CD4-positive, alpha-beta memory T cell (primary cell): Measurements from ENCODE around the gene PPP6C. TPM values are rescaled to one million over a fixed set of nuclear protein-coding genes. Genes with fewer than 3 reads are reported as not detected.
A peak's percentile ranks its signal among the peaks of the same experiment; 100 is the strongest.
"Not testable (repeated sequence)": the region's sequence is repeated elsewhere in the genome, so short reads cannot be mapped to it uniquely, and the experiment has no call there.

Source experiments
- CTCF ChIA-PET: fragments of 350-600 bp; sonication (Branson Sonifier 250); formaldehyde crosslinking; loops from one replicate; lab custom pipeline; 2021; ENCODE audit warnings: inconsistent platforms; ENCODE audit not compliant: partially characterized antibody; lab: Charles Lee
- POLR2A ChIA-PET: fragments of 350-600 bp; sonication (Branson Sonifier 250); formaldehyde crosslinking; loops from one replicate; lab custom pipeline; 2021; ENCODE audit not compliant: partially characterized antibody; lab: Charles Lee
- DNase-seq, 5 donors: peaks; one replicate each; pipeline versions ENCODE4 v3.0.0 to v3.0.0-alpha.2; 2020 to 2022; ENCODE audit warnings: mixed read lengths in 1 of 5
- H3K27ac ChIP-seq: one replicate; pipeline ENCODE4 v1.7.0; 2013; ENCODE audit warnings: low read depth, low read length
- H3K27me3 ChIP-seq: 2 replicates; pipeline ENCODE4 v1.7.0; 2013; ENCODE audit warnings: mild to moderate bottlenecking, low read length, moderate library complexity; ENCODE audit not compliant: insufficient read depth
- H3K36me3 ChIP-seq: 2 replicates; pipeline ENCODE4 v1.7.0; 2013; ENCODE audit warnings: mild to moderate bottlenecking, low read length, moderate library complexity; ENCODE audit not compliant: insufficient read depth
- H3K4me1 ChIP-seq: 2 replicates; pipeline ENCODE4 v1.7.0; 2013; ENCODE audit warnings: mild to moderate bottlenecking, low read length, moderate library complexity; ENCODE audit not compliant: insufficient read depth
- H3K4me3 ChIP-seq, 2 donors: one replicate each; pipeline ENCODE4 v1.7.0; 2013; ENCODE audit warnings: low read length in 2 of 2, mild to moderate bottlenecking in 1 of 2
- H3K9me3 ChIP-seq, 2 donors: one replicate each; pipeline ENCODE4 v1.7.0; 2013; ENCODE audit warnings: low read length in 2 of 2, control low read depth in 1 of 2; ENCODE audit not compliant: control insufficient read depth in 1 of 2
- H3K27ac Mint-ChIP-seq, 7 donors: one replicate each; pipeline ENCODE4 v1.8.0; 2020 to 2021; ENCODE audit warnings: mixed read lengths in 7 of 7, mild to moderate bottlenecking in 6 of 7, inconsistent platforms in 3 of 7, moderate library complexity in 3 of 7
- H3K27me3 Mint-ChIP-seq, 2 donors: one replicate each; pipeline ENCODE4 v1.8.0; 2020 to 2021; ENCODE audit warnings: mixed read lengths in 2 of 2
- H3K36me3 Mint-ChIP-seq, 2 donors: one replicate each; pipeline ENCODE4 v1.8.0; 2020 to 2021; ENCODE audit warnings: mixed read lengths in 2 of 2, inconsistent platforms in 1 of 2, mild to moderate bottlenecking in 1 of 2
- H3K4me1 Mint-ChIP-seq, 4 donors: one replicate each; pipeline ENCODE4 v1.8.0; 2020 to 2021; ENCODE audit warnings: mixed read lengths in 4 of 4, mild to moderate bottlenecking in 1 of 4
- H3K4me3 Mint-ChIP-seq, 8 donors: one replicate each; pipeline ENCODE4 v1.8.0; 2020 to 2021; ENCODE audit warnings: mixed read lengths in 8 of 8, mild to moderate bottlenecking in 7 of 8, moderate library complexity in 6 of 8, inconsistent platforms in 3 of 8
- H3K9me3 Mint-ChIP-seq, 8 donors: one replicate each; pipeline ENCODE4 v1.8.0; 2020 to 2021; ENCODE audit warnings: mixed read lengths in 8 of 8, mild to moderate bottlenecking in 5 of 8, inconsistent platforms in 3 of 8, moderate library complexity in 1 of 8
- intact Hi-C: fragments of 100-400 bp; cut with micrococcal nuclease; formaldehyde crosslinking; loops from one replicate; pipeline ENCODE4 v1.15.1; 2023
- polyA plus RNA-seq, 2 donors: library from polyadenylated mRNA; unstranded; fragments of 300-500 nt; fragmentation: Illumina TruSeq; gene quantifications; one replicate each; pipeline ENCODE4 v1.2.3, GENCODE V29; 2021
- total RNA-seq, 2 experiments: library from RNA; stranded (reverse); gene quantifications; one replicate each; pipeline ENCODE4 v1.2.3, GENCODE V29; 2021

The PPP6C gene
- total RNA-seq (10 to 100 TPM; 49.2 TPM), polyA plus RNA-seq (10 to 100 TPM; 62.3 to 66.1 TPM)

- Mint-ChIP-seq H3K9me3 (no peaks in the 10 kb centered on the region), H3K27me3 (no peaks in the 10 kb centered on the region), H3K27ac (peak within 1 kb of the TSS; percentile 89 to 97 (median 94)), H3K36me3 (peaks cover 0 to 25% of the 10 kb centered on the region in 2 donors), H3K4me1 (peaks cover 20 to 75% (median 48%) of the 10 kb centered on the region in 4 donors), H3K4me3 (peak within 1 kb of the TSS; percentile 89 to 98 (median 94))
- peak within 1 kb of the TSS; percentile 84 to 100 for H3K4me3 ChIP-seq
- H3K9me3 ChIP-seq: no peaks in the 10 kb centered on the region
- no peaks in the 10 kb centered on the region for H3K36me3 ChIP-seq
- peaks cover 81% of the 10 kb centered on the region for H3K4me1 ChIP-seq
- peak; percentile 95 to 98 (median 96) for DNase-seq
- ChIA-PET POLR2A (interaction anchor here (0.8 to 4.3 kb wide), 9 partner anchors 10 to 419 kb away, joined by 3 to 61 read pairs (median 4); partner anchors contain the start of genes ARPC5L, HSPA5, NR6A1 and RABEPK), CTCF (interaction anchor here (1.4 to 2.8 kb wide), 3 partner anchors 10 to 52 kb away, joined by 3 to 20 read pairs (median 10); partner anchors contain the start of genes HSPA5 and RABEPK)
- H3K27me3 ChIP-seq: no peaks in the 10 kb centered on the region
- intact Hi-C loops: loop anchor here (1.0 to 2.0 kb wide), 6 partner anchors 46 to 419 kb away; partner anchors contain the start of genes GAPVD1, GOLGA1, HSPA5 and NR6A1
- peak within 1 kb of the TSS; percentile 97 for H3K27ac ChIP-seq
These were observed at the start of gene PPP6C for GRCh38 chr9:125189361-125190289. Gene PPP6C (minus strand): TSS chr9:125189803. CDS start chr9:125189718, 85 bp downstream.

- Histone ChIP-seq H3K27me3 (no peaks in the 10 kb centered on the region), H3K27ac (peak overlapping the region; percentile 97), H3K4me1 (peaks cover 65% of the 10 kb centered on the region), H3K9me3 (no peaks in the 10 kb centered on the region), H3K36me3 (peaks cover 48% of the 10 kb centered on the region), H3K4me3 (no peak overlapping the region)
- ChIA-PET POLR2A (interaction anchor here (1.2 to 1.4 kb wide), 2 partner anchors 43 to 76 kb away, joined by 3 to 6 read pairs; no protein-coding TSS in a partner anchor), CTCF (interaction anchor here (1.5 kb wide), 1 partner anchor 16 kb away, joined by 7 read pairs; no protein-coding TSS in a partner anchor)
- H3K4me3 Mint-ChIP-seq: peak overlapping the region; percentile 46 to 99 (median 94)
- peaks cover 0 to 3% of the 10 kb centered on the region in 2 donors for H3K27me3 Mint-ChIP-seq
- H3K9me3 Mint-ChIP-seq: peaks cover 0 to 4% (median 0%) of the 10 kb centered on the region in 8 donors
- intact Hi-C loops: no loop called here
- H3K36me3 Mint-ChIP-seq: peaks cover 48 to 77% of the 10 kb centered on the region in 2 donors
- DNase-seq: no peak
- H3K27ac Mint-ChIP-seq: peak overlapping the region; percentile 18 to 100 (median 92)
- H3K4me1 Mint-ChIP-seq: peaks cover 38 to 75% (median 51%) of the 10 kb centered on the region in 4 donors
These were observed 49.4 kb upstream of the PPP6C start for GRCh38 chr9:125238915-125239446.

GRCh38 chr9:125238127-125238914 is 48.7 kb upstream of the PPP6C start:
- DNase-seq: no peak
- H3K27me3 ChIP-seq: no peaks in the 10 kb centered on the region
- CTCF ChIA-PET: interaction anchor here (1.5 kb wide), 1 partner anchor 17 kb away, joined by 7 read pairs; no protein-coding TSS in a partner anchor
- Mint-ChIP-seq H3K4me3 (peak overlapping the region; percentile 46 to 99 (median 94)), H3K27me3 (peaks cover 0 to 3% of the 10 kb centered on the region in 2 donors), H3K27ac (peak overlapping the region; percentile 18 to 100 (median 88)), H3K9me3 (peaks cover 0 to 4% (median 0%) of the 10 kb centered on the region in 8 donors), H3K36me3 (peaks cover 48 to 83% of the 10 kb centered on the region in 2 donors), H3K4me1 (peaks cover 38 to 80% (median 51%) of the 10 kb centered on the region in 4 donors)
- peaks cover 65% of the 10 kb centered on the region for H3K4me1 ChIP-seq
- no peaks in the 10 kb centered on the region for H3K9me3 ChIP-seq
- POLR2A ChIA-PET: interaction anchor here (0.9 to 1.5 kb wide), 5 partner anchors 23 to 77 kb away, joined by 3 to 7 read pairs (median 4); partner anchors contain the start of genes GAPVD1 and RABEPK
- H3K27ac ChIP-seq: peak overlapping the region; percentile 17
- intact Hi-C loops: no loop called here
- no peak overlapping the region for H3K4me3 ChIP-seq
- H3K36me3 ChIP-seq: peaks cover 53% of the 10 kb centered on the region

- H3K27me3 ChIP-seq, H3K4me3 ChIP-seq, H3K27ac ChIP-seq, H3K9me3 ChIP-seq, H3K9me3 Mint-ChIP-seq, DNase-seq, intact Hi-C loops, H3K27me3 Mint-ChIP-seq: not testable (repeated sequence)
- Mint-ChIP-seq H3K4me1 (peaks cover 30 to 72% (median 44%) of the 10 kb centered on the region in 4 donors), H3K36me3 (peaks cover 55 to 85% of the 10 kb centered on the region in 2 donors), H3K4me3 (peak overlapping the region in 6 of 8 donors; percentile 15 to 99 (median 58)), H3K27ac (peak overlapping the region in 6 of 7 donors; percentile 23 to 100 (median 48))
- CTCF ChIA-PET: interaction anchor here (1.3 kb wide), 1 partner anchor 29 kb away, joined by 4 read pairs; no protein-coding TSS in a partner anchor
- POLR2A ChIA-PET: interaction anchor here (0.7 to 1.4 kb wide), 4 partner anchors 25 to 42 kb away, joined by 3 to 4 read pairs (median 3); partner anchors contain the start of gene GAPVD1
- Histone ChIP-seq H3K36me3 (peaks cover 53% of the 10 kb centered on the region), H3K4me1 (peaks cover 56% of the 10 kb centered on the region)
These were observed 47.0 kb upstream of the PPP6C start for GRCh38 chr9:125236520-125237159.

GRCh38 chr9:125235804-125236519 is 46.4 kb upstream of the PPP6C start:
- H3K27me3 ChIP-seq: no peaks in the 10 kb centered on the region
- POLR2A ChIA-PET: interaction anchor here (1.3 kb wide), 1 partner anchor 37 kb away, joined by 3 read pairs; no protein-coding TSS in a partner anchor
- peaks cover 0 to 2% (median 0%) of the 10 kb centered on the region in 8 donors for H3K9me3 Mint-ChIP-seq
- H3K27me3 Mint-ChIP-seq: no peaks in the 10 kb centered on the region
- no peak overlapping the region for H3K27ac ChIP-seq
- H3K4me1 Mint-ChIP-seq: peaks cover 30 to 65% (median 42%) of the 10 kb centered on the region in 4 donors
- peaks cover 55% of the 10 kb centered on the region for H3K4me1 ChIP-seq
- CTCF ChIA-PET: interaction anchor here (1.0 to 1.3 kb wide), 2 partner anchors 30 to 100 kb away, joined by 3 to 4 read pairs; no protein-coding TSS in a partner anchor
- DNase-seq: no peak
- no peaks in the 10 kb centered on the region for H3K9me3 ChIP-seq
- H3K27ac Mint-ChIP-seq: peak overlapping the region in 6 of 7 donors; percentile 39 to 100 (median 71)
- peaks cover 55 to 78% of the 10 kb centered on the region in 2 donors for H3K36me3 Mint-ChIP-seq
- intact Hi-C loops: no loop called here
- H3K4me3 ChIP-seq: no peak overlapping the region
- peaks cover 53% of the 10 kb centered on the region for H3K36me3 ChIP-seq
- peak overlapping the region in 5 of 8 donors; percentile 40 to 99 (median 51) for H3K4me3 Mint-ChIP-seq
